ENCODE data around the gene CHI3L1.

DNA sequence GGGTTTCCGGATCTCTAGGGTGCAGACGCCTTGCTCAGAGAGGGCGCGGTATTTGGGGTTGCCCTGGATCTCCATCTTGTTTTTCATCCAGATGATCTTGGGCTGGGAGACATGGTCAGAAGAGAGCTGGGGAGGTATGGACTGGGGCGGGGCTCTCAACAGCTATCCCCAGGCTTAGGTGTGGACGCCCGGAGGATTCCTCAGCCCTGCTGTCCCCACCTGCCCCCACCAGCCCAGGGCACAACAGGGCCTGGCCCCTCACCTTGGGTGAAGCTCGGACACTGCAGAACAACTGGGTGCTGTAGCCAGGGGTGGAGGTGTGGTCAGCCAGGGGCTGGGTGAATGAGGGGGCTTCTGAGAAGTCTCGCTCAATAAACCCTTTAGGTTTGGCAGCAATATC lies 17.5 kb downstream of the CHI3L1 start:
- TF ChIP-seq, protein P1, sequence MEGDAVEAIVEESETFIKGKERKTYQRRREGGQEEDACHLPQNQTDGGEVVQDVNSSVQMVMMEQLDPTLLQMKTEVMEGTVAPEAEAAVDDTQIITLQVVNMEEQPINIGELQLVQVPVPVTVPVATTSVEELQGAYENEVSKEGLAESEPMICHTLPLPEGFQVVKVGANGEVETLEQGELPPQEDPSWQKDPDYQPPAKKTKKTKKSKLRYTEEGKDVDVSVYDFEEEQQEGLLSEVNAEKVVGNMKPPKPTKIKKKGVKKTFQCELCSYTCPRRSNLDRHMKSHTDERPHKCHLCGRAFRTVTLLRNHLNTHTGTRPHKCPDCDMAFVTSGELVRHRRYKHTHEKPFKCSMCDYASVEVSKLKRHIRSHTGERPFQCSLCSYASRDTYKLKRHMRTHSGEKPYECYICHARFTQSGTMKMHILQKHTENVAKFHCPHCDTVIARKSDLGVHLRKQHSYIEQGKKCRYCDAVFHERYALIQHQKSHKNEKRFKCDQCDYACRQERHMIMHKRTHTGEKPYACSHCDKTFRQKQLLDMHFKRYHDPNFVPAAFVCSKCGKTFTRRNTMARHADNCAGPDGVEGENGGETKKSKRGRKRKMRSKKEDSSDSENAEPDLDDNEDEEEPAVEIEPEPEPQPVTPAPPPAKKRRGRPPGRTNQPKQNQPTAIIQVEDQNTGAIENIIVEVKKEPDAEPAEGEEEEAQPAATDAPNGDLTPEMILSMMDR (IDR thresholded peaks at IDR 0.05): no peak
- no peak for TF ChIP-seq POLR2A (IDR thresholded peaks at IDR 0.05)
